Measurements from ENCODE around the gene CD247.

CD247 gene

DNA sequence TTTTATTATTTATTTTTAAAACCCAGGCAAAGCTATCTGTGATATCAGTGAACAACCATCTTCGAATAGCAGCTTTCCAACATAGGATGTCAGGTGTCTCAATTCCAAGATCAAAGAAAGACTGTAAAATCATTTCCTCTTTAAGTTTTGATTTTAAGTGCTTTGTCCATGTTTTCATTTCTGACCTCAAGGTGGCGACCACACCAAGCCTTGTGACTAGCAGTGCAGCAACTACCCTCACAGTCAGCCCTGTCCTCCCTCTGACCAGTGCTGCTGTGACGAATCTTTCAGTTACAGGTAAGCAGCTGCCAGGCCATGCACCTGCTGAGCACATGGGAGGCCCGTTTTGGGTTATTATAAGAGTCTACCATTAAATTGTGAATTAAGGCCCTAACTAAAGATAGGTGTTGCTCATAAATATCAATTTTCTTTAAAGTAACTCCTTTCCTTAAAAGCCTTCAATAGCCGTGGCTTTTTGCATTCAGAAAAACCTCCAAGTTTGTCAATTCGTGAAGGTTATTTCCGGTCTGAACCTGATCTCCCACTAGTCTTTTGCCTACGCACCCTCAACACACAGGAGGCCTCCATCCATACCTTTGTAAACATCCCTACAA is 117.0 kb downstream of the CD247 start:
- no peaks in the 10 kb centered on the region for H3K4me1 ChIP-seq (ENCODE audit: control insufficient read depth in 2 of 2, insufficient read depth in 2 of 2, low read length in 2 of 2)
- no peak overlapping the region for H3K4me3 ChIP-seq (ENCODE audit: low read length in 2 of 2)
- no peaks in the 10 kb centered on the region for H3K9me3 ChIP-seq (ENCODE audit: control insufficient read depth in 2 of 2, low read length in 2 of 2)
- H3K36me3 ChIP-seq (ENCODE audit: control insufficient read depth in 2 of 2, insufficient read depth in 2 of 2, low read length in 2 of 2), result peaks cover 5 to 14% of the 10 kb centered on the region in 2 donors
- H3K27ac ChIP-seq (ENCODE audit: low read depth in 2 of 2, low read length in 2 of 2), result no peak overlapping the region
- no peak overlapping the region for H3K9ac ChIP-seq (ENCODE audit: low read depth in 1 of 2, low read length in 2 of 2)
- H3K27me3 ChIP-seq (ENCODE audit: control insufficient read depth in 2 of 2, insufficient read depth in 2 of 2, low read length in 2 of 2), result no peaks in the 10 kb centered on the region

DNA sequence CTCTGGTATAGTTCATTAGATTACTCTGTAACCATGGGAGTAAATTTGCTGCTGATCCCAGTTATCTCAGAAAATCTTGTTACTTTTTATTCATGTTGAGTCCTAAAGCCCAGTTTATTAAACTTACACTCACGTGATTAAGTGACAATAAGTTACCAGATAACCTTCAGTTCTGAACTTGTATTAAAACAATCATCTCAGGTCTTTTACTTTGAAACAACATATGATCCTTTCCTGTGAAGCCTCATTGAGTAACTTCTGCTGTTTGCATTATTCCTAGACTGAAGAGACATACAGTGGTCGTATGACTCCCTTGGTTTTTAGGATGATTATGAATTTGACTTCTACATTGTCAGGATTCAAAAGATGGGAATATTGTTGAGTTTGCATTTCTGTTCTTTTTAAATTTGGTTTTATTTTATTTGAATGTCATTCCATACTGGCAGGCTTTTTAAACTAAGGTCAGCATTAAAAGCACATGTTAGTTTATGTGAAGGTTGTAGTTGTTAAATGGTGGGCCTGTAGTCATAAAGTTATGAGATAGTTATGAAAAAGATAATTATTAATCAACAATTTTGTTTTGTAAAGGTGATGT is 117.9 kb downstream of the CD247 start:
- H3K4me3 ChIP-seq (ENCODE audit: low read length in 2 of 2), result no peak overlapping the region
- peaks cover 5 to 18% of the 10 kb centered on the region in 2 donors for H3K36me3 ChIP-seq (ENCODE audit: control insufficient read depth in 2 of 2, insufficient read depth in 2 of 2, low read length in 2 of 2)
- no peak overlapping the region for H3K9ac ChIP-seq (ENCODE audit: low read depth in 1 of 2, low read length in 2 of 2)
- H3K27me3 ChIP-seq (ENCODE audit: control insufficient read depth in 2 of 2, insufficient read depth in 2 of 2, low read length in 2 of 2), result no peaks in the 10 kb centered on the region
- no peaks in the 10 kb centered on the region for H3K9me3 ChIP-seq (ENCODE audit: control insufficient read depth in 2 of 2, low read length in 2 of 2)
- H3K27ac ChIP-seq (ENCODE audit: low read depth in 2 of 2, low read length in 2 of 2), result no peak overlapping the region
- H3K4me1 ChIP-seq (ENCODE audit: control insufficient read depth in 2 of 2, insufficient read depth in 2 of 2, low read length in 2 of 2), result no peaks in the 10 kb centered on the region

DNA sequence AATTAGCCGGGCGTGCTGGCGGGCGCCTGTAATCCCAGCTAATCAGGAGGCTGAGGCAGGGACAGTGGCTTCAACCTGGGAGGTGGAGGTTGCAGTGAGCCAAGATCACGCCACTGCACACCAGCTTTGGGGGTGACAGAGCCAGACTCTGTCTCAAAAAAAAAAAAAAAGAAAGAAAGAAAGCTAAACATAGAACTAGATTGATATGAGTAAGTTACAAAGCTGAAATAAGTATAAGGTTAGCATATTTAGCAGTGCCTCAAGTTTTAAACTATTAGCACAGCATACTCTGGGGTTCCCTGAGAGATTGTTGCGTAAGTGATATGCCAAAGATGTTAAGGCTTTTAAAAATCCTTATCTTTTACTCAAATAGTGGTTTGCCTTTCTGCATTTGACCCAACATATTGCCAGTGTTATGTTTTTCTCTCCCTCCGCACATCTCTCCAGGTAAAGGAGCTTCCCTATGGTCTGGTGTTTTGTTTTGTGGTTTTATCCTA is 126.1 kb downstream of the CD247 start:
- Histone ChIP-seq H3K27me3 (ENCODE audit: control insufficient read depth in 2 of 2, insufficient read depth in 2 of 2, low read length in 2 of 2) (no peaks in the 10 kb centered on the region), H3K4me3 (ENCODE audit: low read length in 2 of 2) (no peak overlapping the region), H3K4me1 (ENCODE audit: control insufficient read depth in 2 of 2, insufficient read depth in 2 of 2, low read length in 2 of 2) (no peaks in the 10 kb centered on the region), H3K36me3 (ENCODE audit: control insufficient read depth in 2 of 2, insufficient read depth in 2 of 2, low read length in 2 of 2) (peaks cover 6 to 15% of the 10 kb centered on the region in 2 donors), H3K9me3 (ENCODE audit: control insufficient read depth in 2 of 2, low read length in 2 of 2) (no peaks in the 10 kb centered on the region), H3K27ac (ENCODE audit: low read depth in 2 of 2, low read length in 2 of 2) (no peak overlapping the region), H3K9ac (ENCODE audit: low read depth in 1 of 2, low read length in 2 of 2) (no peak overlapping the region)

DNA sequence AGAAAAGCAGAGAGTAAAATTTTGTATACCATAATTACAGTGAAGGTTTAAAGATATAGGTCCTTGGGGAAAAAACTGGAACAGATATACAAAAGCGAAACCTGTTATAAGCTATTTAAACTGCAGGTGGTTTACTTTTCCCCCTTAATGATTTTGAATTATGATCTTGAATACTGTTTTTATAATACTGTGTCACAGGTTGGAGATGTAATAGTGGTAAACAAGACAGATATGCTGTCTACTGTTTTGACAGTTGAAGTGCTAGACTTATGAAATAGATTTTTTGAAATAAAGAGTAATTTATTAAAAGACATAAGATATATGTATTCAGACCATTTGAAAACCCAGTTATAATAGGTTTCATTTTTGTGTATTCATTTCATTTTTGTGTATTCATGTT is 129.4 kb downstream of the CD247 start:
- H3K27ac ChIP-seq (ENCODE audit: low read depth in 2 of 2, low read length in 2 of 2), result no peak overlapping the region
- H3K36me3 ChIP-seq (ENCODE audit: control insufficient read depth in 2 of 2, insufficient read depth in 2 of 2, low read length in 2 of 2), result peaks cover 6 to 19% of the 10 kb centered on the region in 2 donors
- H3K4me1 ChIP-seq (ENCODE audit: control insufficient read depth in 2 of 2, insufficient read depth in 2 of 2, low read length in 2 of 2), result no peaks in the 10 kb centered on the region

DNA sequence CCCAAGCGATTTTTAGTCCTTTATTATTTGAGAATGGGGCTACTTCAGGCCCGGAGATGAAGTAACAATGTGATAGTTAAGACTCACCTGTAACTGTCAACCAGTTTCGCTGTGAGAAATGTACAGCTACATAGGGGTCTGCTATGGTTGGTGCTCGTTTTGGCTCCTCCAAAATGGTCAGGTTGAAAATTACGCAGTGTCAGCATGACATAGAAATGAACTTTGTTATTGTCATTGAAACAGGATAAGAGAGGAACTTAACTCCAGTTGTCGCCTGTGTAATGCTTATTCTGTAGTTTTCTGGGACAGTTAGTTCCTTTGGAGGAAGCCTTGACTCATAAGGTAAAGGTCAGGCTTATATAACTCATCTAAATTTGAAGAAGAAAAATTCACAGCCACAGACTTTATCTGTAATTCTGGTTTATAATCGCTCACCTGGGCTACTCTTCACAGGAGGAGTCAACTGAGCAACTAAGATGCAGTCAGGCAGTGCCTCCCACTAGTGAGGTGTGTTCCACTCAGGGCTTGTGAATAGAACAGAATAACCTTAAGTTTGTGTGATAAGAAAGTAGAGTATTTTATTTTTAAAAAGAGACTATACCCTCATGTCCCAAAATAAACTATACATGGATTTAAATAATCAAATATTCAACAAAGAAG is 130.9 kb downstream of the CD247 start:
- Histone ChIP-seq H3K36me3 (ENCODE audit: control insufficient read depth in 2 of 2, insufficient read depth in 2 of 2, low read length in 2 of 2) (peaks cover 6 to 21% of the 10 kb centered on the region in 2 donors), H3K27ac (ENCODE audit: low read depth in 2 of 2, low read length in 2 of 2) (no peak overlapping the region), H3K4me1 (ENCODE audit: control insufficient read depth in 2 of 2, insufficient read depth in 2 of 2, low read length in 2 of 2) (no peaks in the 10 kb centered on the region), H3K9ac (ENCODE audit: low read depth in 1 of 2, low read length in 2 of 2) (no peak overlapping the region), H3K9me3 (ENCODE audit: control insufficient read depth in 2 of 2, low read length in 2 of 2) (no peaks in the 10 kb centered on the region), H3K27me3 (ENCODE audit: control insufficient read depth in 2 of 2, insufficient read depth in 2 of 2, low read length in 2 of 2) (no peaks in the 10 kb centered on the region), H3K4me3 (ENCODE audit: low read length in 2 of 2) (no peak overlapping the region)

More for the DNA sequence above, 129.4 kb downstream of the CD247 start:
- no peak overlapping the region for H3K9ac ChIP-seq (ENCODE audit: low read depth in 1 of 2, low read length in 2 of 2)
- no peak overlapping the region for H3K4me3 ChIP-seq (ENCODE audit: low read length in 2 of 2)
- H3K27me3 ChIP-seq (ENCODE audit: control insufficient read depth in 2 of 2, insufficient read depth in 2 of 2, low read length in 2 of 2), result no peaks in the 10 kb centered on the region
- H3K9me3 ChIP-seq (ENCODE audit: control insufficient read depth in 2 of 2, low read length in 2 of 2), result no peaks in the 10 kb centered on the region
